ENCODE data around the gene CIDEB.

Gene CIDEB

GRCh38 chr14:24348186-24348585 lies 40.4 kb upstream of the CIDEB start:
- no peak for TF ChIP-seq CTCF (IDR thresholded peaks at IDR 0.05; ENCODE audit: borderline replicate concordance, insufficient read depth, low read depth, low read length)
- H3K4me3 ChIP-seq (ENCODE audit: low read depth, low read length): no peak overlapping the region

DNA sequence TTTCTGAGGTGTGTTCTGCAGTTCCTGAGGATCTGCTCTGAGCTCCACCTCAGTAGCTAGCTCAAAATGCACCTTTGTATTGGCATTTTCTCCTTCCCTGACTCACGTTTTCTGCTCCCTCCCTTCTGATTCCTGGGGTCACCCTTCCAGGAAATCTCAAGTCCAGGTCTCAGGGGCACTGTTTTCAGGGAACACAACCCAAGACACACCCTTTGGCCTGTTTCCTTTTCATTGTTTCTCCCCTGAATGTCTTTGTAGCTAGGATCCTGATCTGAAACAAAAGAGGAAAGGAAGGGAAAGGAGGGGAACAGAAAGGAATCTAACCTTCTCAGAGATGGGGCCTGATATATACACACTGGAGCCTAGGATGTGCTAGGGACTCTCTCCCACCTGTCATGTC lies 39.4 kb upstream of the CIDEB start:
- no peak overlapping the region for H3K4me3 ChIP-seq (ENCODE audit: low read depth, low read length)
- no peak for TF ChIP-seq CTCF (IDR thresholded peaks at IDR 0.05; ENCODE audit: borderline replicate concordance, insufficient read depth, low read depth, low read length)

DNA sequence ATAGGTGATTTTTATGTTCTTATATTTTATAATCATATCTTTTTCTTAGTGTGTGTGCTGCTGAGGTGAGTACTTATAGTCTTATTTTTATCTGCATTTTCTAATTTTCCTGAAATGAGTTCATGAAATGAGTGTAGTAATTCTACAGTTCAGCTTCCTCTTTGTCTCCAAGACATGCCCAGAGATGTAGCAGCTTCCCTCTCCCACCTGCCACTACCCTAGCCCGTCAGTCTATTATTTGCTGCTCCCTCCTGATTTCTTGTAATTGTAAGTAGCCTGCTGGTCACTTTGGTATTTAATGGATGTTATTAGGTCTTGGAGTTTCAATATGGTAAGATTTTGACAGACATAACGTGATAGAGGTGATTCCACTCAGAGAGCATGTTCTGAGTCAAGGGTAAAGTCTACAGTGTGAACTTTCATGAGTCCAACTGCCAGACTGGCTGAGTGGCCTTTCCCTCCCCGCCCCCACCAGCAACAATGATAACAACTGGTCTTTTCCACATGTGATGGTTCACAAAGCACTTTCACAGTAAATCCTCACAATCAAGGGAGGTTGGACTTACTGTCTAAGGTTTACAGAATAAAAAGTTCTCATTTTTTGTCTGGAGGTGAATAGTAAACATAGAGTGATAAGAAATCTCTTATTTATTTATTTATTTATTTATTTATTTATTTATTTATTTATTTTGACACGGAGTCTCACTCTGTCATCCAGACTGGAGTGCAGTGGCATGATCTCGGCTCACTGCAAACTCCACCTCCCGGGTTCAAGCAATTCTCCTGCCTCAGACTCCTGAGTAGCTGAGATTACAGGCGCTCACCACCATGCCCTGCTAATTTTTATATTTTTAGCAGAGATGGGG lies 36.3 kb upstream of the CIDEB start:
- no peak for TF ChIP-seq CTCF (IDR thresholded peaks at IDR 0.05; ENCODE audit: borderline replicate concordance, insufficient read depth, low read depth, low read length)
- H3K4me3 ChIP-seq (ENCODE audit: low read depth, low read length): no peak overlapping the region

GRCh38 chr14:24342889-24343288 lies 35.1 kb upstream of the CIDEB start:
- H3K4me3 ChIP-seq (ENCODE audit: low read depth, low read length): no peak overlapping the region
- TF ChIP-seq CTCF (IDR thresholded peaks at IDR 0.05; ENCODE audit: borderline replicate concordance, insufficient read depth, low read depth, low read length): no peak

DNA sequence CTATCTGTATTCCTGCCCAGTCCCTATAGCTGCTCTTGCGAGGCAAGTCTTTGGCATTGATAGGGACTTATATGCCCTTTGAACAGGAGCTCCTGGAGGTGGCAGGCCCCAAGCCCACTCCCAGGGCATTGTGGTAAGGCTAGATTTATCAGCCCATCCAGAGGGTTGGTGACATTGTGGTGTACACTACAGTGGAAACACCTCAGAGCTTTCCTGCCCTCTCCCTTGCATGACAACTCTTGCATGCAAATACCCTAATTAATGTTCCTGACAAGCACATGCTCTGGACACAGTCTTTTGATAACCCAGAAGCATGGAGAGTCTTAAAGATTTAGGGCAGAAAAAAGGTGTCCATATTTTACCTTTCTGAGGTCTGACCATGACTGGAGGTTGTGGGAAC lies 32.8 kb upstream of the CIDEB start:
- H3K4me3 ChIP-seq (ENCODE audit: low read depth, low read length): no peak overlapping the region
- TF ChIP-seq CTCF (IDR thresholded peaks at IDR 0.05; ENCODE audit: borderline replicate concordance, insufficient read depth, low read depth, low read length): no peak

GRCh38 chr14:24339284-24340151 lies 31.7 kb upstream of the CIDEB start, which contains the start of gene RIPK3:
RIPK3 (minus strand) TSS chr14:24339991; CDS start chr14:24339826, 165 bp downstream.
- H3K4me3 ChIP-seq (ENCODE audit: low read depth, low read length): peak within 1 kb of the TSS; percentile 48
- no peak for TF ChIP-seq CTCF (IDR thresholded peaks at IDR 0.05; ENCODE audit: borderline replicate concordance, insufficient read depth, low read depth, low read length)

Data from GM12875 (cell line).